HG03095 (cell line): ENCODE results near the gene HMGN1.

ENCODE experiments used
- ATAC-seq: cut with Tn5 transposase; IDR thresholded peaks from one replicate; pipeline ENCODE4 v1.9.1; 2021; ENCODE audit warnings: moderate library complexity; ENCODE audit not compliant: unreplicated experiment

Gene HMGN1

DNA sequence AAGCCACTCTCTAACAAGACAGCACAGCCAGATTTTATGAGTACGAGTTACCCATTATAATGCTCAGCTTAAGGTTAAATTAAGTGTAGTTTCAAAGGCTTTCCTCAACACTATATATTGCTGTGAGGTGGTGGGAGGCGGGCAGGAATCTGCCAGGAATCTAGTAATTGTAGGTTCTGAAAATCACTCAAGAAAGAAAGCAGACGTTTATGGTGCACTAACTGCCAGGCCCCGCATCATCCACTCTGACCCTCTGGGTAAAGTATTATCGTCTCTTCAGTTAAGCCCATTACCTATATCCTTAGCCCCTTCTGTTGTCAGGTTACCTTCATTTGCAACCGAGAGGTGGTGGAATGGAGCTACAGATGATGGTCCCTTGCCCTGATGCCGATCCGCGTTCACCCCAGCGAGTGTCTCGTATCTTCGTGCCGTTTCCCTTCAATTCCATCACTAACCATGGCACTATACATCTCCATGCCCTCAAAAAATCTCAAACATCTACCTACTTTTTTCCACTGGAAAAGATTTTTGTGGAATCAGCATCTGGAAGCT is 12.4 kb downstream of the HMGN1 start:
- no peak for ATAC-seq

DNA sequence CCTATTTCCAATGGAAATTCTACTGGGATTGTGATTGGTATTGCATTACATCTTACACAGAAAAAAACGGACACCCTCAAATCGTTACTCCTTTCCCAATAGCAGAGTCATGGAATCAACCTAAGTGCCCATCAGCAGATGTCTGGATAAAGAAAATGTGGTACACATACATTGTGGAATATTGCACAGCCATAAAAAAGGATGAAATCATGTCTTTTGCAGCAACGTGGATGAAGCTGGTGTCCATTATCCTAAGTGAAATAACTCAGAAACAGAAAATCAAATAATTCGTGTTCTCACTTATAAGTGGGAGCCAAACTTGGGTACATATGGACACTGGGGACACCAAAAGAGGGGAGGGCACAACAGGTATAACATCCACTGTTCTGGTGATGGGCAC is 14.3 kb downstream of the HMGN1 start:
- no peak for ATAC-seq

DNA sequence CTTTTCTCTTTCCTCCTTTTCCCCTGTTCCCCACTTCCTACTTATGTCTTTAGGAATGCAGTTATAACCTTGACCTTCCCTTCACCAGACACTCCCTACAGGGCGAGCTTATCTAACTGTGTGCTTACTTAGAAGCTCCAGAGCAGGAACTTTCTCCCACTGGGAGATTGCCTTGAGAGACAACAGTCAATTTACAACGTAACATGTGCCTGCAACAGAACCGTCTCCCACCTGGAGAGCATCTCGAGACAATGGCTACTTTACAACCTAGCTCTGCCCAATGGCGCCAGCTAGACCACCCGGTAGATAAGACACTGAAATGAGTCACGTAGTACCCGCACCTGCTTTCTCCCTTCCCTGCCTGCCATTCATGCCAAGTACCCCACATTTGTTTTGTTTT is 16.7 kb downstream of the HMGN1 start:
- ATAC-seq = no peak

DNA sequence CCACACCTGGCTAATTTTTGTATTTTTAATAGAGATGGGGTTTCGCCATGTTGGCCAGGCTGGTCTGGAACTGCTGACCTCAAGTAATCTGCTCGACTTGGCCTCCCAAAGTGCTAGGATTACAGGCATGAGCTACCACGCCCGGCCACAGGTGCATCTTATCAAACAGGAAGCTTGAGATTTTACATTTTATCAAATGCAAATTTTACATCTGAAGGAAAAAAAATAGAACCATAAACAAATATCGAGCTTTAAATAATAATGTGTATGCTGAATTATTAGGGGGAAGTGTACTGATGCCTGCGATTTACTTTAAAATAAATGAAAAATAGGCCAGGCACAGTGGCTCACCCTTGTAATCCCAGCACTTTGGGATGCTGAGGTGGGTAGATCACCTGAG is 18.9 kb downstream of the HMGN1 start:
- ATAC-seq = no peak

DNA sequence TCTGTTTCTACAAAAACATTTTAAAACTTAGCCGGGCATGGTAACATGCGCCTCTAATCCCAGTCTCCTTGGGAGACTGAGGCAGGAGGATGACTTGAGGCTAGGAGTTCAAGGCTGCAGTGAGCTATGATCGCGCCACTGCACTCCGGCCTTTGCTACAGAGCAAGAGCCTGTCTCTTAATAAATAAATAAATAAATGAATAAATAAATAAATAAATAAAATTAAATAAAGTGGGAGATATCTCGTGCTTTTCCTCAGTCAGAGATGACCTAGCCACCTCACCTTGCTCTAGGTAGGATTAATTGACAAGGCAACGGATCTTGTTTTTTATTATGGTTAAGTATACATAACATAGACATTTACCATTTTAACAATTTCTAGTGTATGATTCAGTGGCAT is 21.2 kb downstream of the HMGN1 start:
- no peak for ATAC-seq

DNA sequence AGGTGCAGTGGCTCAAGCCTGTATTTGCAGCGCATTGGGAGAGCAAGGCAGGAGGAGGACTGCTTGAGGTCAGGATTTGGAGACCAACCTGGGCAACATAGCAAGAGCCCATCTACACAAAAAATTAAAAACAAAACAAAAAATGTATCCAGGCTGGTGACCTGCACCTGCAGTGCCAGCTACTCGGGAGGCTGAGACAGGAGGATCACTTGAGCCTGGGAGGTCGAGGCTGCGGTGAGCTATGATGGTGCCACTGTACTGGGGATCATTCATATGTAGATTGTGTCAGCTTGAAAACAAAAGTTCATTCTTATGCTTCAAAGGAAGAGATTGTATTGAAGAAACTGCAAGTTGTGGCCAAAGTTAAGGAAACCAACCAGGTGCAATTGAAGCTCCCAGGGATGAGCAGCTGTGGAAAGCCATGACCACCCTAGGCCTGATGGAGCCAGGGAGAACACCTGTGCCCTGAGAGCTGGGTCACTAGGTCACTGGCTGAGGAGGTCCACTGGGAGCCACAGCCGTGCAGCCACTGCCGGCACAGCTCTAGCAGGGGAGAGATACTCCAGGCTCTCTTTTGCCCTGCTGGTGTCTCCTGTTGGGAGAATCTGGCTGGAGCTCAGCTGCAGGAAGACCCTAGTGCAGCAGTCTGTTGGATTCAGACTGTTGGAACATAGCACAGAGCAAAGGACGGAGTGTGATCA is 22.1 kb downstream of the HMGN1 start:
- ATAC-seq = no peak

DNA sequence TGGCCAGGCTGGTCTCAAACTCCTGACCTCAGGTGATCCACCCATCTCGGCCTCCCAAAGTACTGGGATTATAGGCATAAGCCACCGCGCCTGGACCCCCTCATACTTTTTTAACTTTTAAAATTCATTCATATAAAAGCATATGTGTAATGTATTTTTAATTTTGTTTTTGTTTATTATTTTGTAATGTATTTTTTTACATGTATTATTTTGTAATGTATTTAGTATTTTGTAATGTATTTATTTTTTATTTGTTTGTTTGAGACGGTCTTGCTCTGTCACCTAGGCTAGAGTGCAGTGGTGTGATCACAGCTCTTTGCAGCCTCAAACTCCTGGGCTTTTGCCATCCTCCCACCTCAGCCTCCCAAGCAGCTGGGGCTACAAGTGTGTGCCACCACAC is 23.4 kb downstream of the HMGN1 start:
- no peak for ATAC-seq

DNA sequence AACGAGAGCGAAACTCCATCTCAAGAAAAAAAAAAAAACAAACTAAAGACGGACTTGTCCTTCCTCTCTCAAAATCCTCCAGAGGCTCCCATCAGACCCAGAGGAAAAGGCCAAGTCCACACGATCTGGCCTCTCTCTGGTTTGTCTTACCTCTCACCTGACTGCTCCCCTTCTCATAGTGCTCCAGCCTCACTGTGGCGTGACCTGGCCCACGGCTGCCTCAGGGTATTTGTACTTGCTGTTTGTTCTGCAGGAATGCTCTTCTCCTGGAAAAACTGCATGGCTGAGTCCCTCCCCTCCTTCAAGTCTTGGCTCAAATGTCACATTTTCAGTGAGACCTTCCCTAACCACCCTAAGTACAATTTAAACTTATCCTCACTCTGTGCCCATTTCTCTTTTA is 27.5 kb downstream of the HMGN1 start:
- ATAC-seq = no peak

DNA sequence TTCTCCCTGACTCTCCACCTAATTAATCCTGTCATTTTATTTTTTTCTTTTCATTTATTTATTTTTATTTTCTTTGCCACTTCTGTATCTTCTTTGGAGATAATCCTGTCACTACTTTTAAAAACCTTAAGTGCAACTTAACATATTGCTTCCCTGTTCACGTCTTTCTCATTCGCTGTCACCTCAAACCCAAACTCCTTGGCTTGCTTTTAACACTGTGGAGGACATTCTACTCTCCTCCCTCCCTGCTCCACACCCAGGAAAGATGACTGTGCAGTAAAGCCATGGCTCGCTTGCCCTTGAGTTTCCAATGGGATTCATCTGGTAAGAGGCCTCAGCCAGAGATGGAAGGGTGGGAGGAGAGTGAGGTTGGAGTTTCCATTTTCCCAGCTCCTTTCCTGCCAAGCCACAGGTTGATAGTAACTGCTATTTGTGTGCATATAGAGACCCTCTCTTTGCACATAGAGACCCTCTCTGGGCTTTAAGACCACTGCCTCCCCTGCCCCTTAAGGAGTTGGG is 29.0 kb downstream of the HMGN1 start:
- ATAC-seq = no peak

DNA sequence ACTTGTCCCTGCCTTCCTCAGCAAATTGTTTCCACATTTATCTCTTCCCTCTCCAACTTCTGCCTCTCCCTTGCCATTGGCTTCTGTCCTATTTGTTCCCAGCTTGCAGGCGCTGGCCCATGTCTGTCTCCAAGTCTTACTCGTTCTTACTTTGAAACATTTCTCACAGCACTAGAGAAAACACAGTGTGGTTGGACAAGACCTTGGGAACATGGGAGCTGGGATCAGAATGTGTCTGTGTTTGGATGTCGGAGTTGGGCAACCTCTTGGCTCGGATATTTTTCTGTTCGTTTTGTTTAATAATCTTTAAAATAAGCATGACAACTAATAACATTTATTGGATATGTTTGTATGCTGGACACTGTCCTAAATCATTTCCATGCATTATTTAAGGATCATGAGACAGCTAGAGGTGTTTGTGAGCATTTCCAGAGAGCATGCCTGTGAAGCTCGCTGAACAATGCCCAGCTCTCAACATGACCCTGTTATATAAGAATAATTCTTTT is 29.6 kb downstream of the HMGN1 start:
- ATAC-seq = no peak

DNA sequence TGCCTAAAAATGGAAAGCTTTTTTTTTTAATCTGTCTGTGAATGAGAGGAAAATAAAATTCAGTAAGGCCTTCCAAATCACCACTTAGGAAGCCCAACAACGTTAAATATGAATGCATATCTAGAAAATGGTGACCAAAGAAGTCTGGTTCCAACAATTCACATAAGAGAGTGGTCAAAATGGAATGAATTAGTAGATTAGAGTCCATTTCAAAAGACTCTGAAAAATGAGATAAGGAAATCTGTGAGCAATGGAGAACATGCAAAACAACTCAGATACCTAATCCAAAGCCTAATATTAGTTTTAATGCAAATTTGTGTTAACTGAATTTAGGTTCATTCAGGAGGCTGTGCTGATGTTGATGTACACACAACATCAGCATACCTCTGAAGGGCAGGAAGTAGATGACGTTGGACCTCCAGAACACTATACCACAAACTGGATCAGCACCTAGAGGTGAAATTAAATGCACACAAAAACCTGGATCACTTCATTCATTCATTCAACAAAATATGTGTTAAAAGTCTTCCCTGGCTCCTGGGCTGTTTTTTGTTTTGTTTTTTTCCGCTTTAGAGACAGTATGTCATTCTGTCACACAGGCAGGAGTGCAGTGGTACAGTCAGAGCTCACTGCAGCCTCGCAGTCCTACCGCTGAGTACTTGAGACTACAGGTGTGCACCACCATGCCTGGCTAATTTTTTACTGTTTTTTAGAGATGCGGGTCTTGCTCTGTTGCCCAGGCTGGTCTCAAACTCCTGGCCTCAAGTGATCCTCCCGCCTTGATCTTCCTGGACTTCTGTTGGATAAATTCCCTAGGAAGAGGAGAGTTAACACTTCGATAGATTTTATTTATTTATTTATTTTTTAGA is 30.6 kb downstream of the HMGN1 start:
- ATAC-seq = no peak

DNA sequence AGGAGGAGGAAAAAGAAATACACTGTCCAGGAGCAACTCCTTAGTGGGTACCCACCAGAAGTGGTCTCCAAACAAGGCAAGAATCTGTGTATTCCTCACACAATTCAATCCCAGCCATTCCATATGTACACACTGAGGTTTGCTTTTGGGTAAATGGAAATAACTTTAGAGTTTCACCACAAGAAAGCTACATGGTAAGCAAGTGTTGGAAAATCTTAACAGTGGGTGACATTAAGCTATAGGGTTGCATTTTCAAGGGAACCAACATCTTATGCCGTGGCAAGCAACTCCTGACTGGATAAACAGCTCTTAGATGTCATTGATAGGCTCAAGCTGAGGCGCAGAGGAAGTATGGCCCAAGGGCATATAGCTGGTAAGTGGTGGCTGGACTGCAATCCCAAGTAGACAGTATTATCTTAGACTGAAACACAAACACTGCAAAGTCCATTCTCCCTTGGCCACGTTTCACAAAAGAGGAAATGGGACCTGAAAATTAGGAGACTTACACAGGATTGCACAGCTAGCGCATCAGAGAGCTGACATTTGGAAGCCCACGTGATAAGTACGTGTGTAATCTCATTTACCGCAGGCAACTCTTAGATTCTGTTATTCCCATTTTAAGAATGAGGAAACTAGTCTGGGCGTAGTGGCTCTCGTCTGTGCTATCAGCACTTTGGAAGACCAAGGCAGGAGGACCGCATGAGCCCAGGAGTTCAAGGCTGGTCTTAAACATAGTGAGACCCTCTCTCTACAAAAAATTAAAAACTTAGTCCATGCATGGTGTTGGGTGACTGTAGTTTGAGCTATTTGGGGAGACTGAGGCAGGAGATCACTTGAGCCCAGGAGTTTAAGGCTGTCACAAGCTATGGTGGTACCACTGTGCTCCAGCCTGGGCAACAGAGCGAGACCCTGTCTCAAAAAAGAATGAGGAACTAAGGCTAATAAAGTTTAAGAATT is 31.5 kb downstream of the HMGN1 start:
- no peak for ATAC-seq

DNA sequence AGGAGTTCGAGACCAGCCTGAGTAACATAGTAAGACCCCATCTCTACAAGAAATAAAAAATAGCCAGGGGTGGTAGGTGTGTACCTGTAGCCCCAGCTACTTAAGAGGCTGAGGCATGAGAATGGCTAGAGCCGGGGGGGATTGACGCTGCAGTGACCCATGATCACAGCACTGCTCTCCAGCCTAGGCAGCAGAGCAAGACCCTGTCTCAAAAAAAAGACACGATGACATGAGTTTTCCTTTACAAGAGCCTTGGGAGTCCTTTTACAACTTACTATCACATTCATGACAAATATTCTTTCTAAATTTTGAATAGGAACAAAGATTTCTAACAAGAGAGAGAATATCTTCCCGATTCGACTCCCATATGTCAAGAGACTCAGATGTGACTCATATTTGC is 32.2 kb downstream of the HMGN1 start:
- ATAC-seq = no peak

DNA sequence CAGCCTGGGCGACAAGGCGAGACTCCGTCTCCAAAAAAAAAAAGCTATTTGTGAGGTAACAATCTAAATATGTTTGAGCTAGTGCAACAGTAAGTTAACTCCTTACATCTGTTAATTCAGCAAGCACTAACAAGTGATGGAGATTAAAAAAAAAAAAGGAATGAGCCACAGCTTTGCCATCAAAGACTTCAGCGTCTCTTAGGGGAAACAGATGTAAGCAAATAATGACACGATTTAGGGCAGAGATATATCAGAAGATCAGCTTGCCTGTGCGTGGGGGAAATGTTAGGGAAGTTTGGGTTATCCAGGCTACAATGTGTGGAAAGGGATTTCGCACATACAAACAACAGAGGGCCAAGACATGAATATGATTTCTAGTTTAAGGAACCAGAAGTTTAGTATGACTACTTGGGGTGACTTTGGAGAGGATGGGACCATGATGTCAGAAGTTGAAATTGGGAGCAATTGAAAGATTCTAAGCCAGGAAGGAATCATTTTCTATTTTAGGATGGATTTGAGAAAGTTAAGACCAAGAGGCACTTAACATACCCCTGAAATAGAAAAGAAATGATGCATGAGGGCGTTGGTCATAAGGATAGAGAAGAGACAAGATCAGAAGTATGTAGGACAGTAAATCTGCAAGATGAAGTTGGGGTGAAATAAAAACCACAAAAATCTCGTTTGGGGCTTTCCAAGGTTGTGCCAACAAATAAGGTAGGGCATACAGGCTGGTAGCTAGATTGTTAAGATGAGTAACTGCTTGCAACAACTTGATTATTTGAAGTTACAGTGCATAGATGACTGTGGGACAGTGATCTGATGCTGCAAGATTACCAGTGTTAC is 33.1 kb downstream of the HMGN1 start:
- ATAC-seq = no peak

DNA sequence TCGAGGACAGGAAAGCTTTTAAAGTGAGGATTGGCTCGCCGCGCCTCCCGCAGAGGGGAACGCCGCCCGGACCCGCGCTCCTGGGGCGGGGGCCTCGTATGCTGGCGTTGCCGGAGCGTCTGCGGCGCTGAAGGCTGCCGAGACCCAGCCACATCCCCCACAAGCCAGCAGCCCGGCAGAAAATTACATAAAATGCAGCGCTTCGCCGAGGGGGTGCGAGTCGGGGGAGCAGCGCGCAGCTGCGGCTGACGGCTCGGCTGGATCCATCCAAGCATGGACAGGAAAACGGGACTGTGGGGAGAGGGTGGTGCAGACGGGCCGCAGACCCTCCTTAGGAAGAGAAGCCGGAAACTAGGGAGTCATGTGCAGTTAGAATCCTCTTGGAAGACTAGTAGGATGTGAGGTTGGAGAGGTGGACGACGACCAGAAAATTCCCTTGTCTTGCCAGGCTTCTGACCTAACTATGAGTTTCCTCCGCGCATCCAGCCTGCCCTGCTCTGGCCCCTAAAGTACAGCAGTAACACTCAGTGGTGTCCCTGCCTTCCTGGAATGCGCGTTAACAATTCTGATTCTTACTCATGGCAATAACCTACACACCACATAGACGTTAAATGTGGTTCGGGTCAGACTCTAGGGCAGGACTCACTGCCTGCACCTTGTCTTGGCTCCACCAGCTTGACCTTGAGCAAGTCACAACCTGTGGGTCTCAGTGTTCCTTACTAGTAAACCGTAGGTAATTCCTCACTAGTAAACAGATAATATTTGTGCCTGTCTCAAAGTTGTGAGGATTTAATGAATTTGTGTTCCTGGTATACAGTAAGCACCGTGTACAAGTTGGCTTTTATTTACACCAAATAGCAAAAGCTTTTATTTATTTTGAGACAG is 34.5 kb downstream of the HMGN1 start:
- ATAC-seq = peak; percentile 2

DNA sequence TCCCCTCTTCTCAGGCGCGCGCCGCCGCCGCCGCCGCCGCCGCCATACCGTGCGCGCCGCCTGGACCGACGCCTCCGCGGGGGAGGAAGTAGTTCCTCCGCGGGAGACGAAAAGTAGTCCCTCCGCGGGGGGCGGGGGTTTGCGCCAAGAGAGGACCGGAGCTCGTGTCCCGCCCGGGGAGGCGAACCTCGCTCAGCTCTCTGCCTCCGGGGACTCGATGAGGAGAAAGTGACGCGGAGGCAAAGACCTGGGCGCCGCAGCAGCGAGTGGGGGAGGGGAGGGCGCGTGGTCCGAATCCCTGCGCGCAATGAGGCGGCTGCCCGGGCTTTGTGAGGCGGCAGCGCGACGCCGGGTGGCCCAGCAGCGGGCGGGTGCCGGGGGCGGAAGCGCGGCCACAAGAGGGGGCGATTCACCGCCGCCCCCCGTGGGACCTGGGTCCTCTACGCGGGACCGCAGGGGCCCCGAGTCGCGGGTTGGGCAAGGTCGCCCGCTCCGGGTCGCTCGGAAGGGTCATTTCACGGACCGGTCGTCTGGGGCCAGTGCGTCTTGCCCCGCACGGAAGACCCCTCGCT is 35.2 kb downstream of the HMGN1 start, which contains the start of gene BRWD1:
BRWD1 (minus strand) TSS at position 62 of the 572 bp plus-strand sequence. CDS start 141 bp downstream, outside the sequence.
- ATAC-seq = peak; percentile 45

DNA sequence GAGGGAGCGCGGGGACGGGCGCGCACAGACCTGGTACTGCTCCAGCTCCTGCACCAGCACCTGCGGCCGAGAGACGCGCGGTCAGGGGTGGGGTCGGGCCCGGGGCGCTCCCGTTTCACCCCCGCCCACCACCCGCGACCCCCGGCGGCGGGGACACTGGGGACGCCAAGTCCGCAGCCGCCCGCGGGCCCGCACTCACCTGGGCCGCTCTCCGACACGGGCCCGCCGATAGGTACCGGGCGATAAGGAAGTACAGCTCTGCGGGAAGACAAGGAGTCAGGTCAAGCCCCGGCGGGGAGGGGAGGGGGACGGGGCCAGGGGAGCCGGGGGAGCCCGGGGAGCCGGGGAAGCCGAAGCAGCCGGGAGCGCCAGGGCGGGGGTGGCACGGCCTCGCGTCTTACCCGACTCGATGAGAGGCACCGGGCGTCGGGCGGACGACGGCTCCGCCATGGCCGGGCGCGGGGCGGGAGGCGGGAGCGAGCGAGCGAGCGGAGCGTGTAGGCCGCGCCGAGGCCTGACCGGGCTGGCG is 35.8 kb downstream of the HMGN1 start:
- peak; percentile 10 for ATAC-seq
